Type B pancreatic cell (in vitro differentiated cells): Measurements from ENCODE around the gene TSEN2. TPM values are rescaled to one million over a fixed set of nuclear protein-coding genes. Genes with fewer than 3 reads are reported as not detected.

ENCODE experiments used
- DNase-seq: peaks from one replicate; pipeline ENCODE4 v3.0.0; 2021; ENCODE audit warnings: mixed read lengths; ENCODE audit not compliant: unreplicated experiment; ENCODE audit errors: extremely low spot score
- H3K27ac Mint-ChIP-seq: 2 replicates; pipeline ENCODE4 v1.8.0; 2021; ENCODE audit warnings: mild to moderate bottlenecking, mixed read lengths
- H3K27me3 Mint-ChIP-seq: 2 replicates; pipeline ENCODE4 v1.8.0; 2021; ENCODE audit warnings: mixed read lengths
- H3K36me3 Mint-ChIP-seq: 2 replicates; pipeline ENCODE4 v1.8.0; 2021; ENCODE audit warnings: mixed read lengths
- H3K4me1 Mint-ChIP-seq: one replicate; pipeline ENCODE4 v1.8.0; 2021; ENCODE audit warnings: mixed read lengths; ENCODE audit not compliant: unreplicated experiment
- H3K4me3 Mint-ChIP-seq: 2 replicates; pipeline ENCODE4 v1.8.0; 2021; ENCODE audit warnings: mild to moderate bottlenecking, mixed read lengths
- H3K9me3 Mint-ChIP-seq: 2 replicates; pipeline ENCODE4 v1.8.0; 2021; ENCODE audit warnings: mixed read lengths
- CTCF ChIP-seq: fragments of 200-600 bp; sonication (generic); conservative IDR thresholded peaks from 2 replicates; pipeline ENCODE4 v1.5.0; 2021; ENCODE audit warnings: antibody characterized with exemption, mild to moderate bottlenecking
- total RNA-seq: library from RNA; stranded (reverse); gene quantifications from 2 replicates; pipeline ENCODE4 v1.2.1, GENCODE V29; 2021; ENCODE audit warnings: low replicate concordance

TSEN2 gene
- total RNA-seq, 1 donor from 2014 or later: 27.7 TPM

GRCh38 chr3:12470680-12471079, 13.6 kb upstream of the TSEN2 start:
- Mint-ChIP-seq H3K4me3 (no peak overlapping the region), H3K27me3 (peaks cover 3% of the 10 kb centered on the region), H3K9me3 (no peaks in the 10 kb centered on the region), H3K27ac (no peak overlapping the region), H3K4me1 (no peaks in the 10 kb centered on the region), H3K36me3 (no peaks in the 10 kb centered on the region)
- no peak for DNase-seq
- TF ChIP-seq CTCF: no peak

- no peak overlapping the region for H3K27ac Mint-ChIP-seq
- no peak for DNase-seq
- no peak overlapping the region for H3K4me3 Mint-ChIP-seq
- H3K27me3 Mint-ChIP-seq: peaks cover 3% of the 10 kb centered on the region
- H3K36me3 Mint-ChIP-seq: no peaks in the 10 kb centered on the region
- H3K9me3 Mint-ChIP-seq: no peaks in the 10 kb centered on the region
- no peak for TF ChIP-seq CTCF
- H3K4me1 Mint-ChIP-seq: peaks cover 4% of the 10 kb centered on the region
Observed at GRCh38 chr3:12471241-12471640, 13.0 kb upstream of the TSEN2 start.

- no peak overlapping the region for H3K4me3 Mint-ChIP-seq
- no peak overlapping the region for H3K27ac Mint-ChIP-seq
- no peak for TF ChIP-seq CTCF
- H3K36me3 Mint-ChIP-seq: no peaks in the 10 kb centered on the region
- peaks cover 9% of the 10 kb centered on the region for H3K4me1 Mint-ChIP-seq
- no peaks in the 10 kb centered on the region for H3K9me3 Mint-ChIP-seq
- H3K27me3 Mint-ChIP-seq: peaks cover 3% of the 10 kb centered on the region
- DNase-seq: no peak
Observed at GRCh38 chr3:12472000-12472610, 12.2 kb upstream of the TSEN2 start.

- TF ChIP-seq CTCF: no peak
- H3K9me3 Mint-ChIP-seq: no peaks in the 10 kb centered on the region
- H3K27ac Mint-ChIP-seq: no peak overlapping the region
- H3K27me3 Mint-ChIP-seq: peaks cover 3% of the 10 kb centered on the region
- H3K4me3 Mint-ChIP-seq: no peak overlapping the region
- H3K4me1 Mint-ChIP-seq: peaks cover 9% of the 10 kb centered on the region
- H3K36me3 Mint-ChIP-seq: no peaks in the 10 kb centered on the region
- DNase-seq: no peak
Observed at GRCh38 chr3:12472796-12473195, 11.5 kb upstream of the TSEN2 start.

- Mint-ChIP-seq H3K27ac (no peak overlapping the region), H3K4me1 (peaks cover 9% of the 10 kb centered on the region), H3K4me3 (no peak overlapping the region), H3K27me3 (no peaks in the 10 kb centered on the region), H3K36me3 (no peaks in the 10 kb centered on the region), H3K9me3 (no peaks in the 10 kb centered on the region)
- no peak for DNase-seq
- TF ChIP-seq CTCF: no peak
Observed at GRCh38 chr3:12473511-12473910, 10.8 kb upstream of the TSEN2 start.
